Calu3 (cell line): ENCODE results near the gene MRPL51. TPM values are rescaled to one million over a fixed set of nuclear protein-coding genes. Genes with fewer than 3 reads are reported as not detected.

Experiments
- BruUV-seq: library from RNA; stranded (reverse); fragments of 400-500 nt; replicated peaks from 2 replicates; lab custom pipeline; 2021; lab: Mats Ljungman, UMichigan
- CTCF ChIA-PET: fragments of 300-600 bp; sonication (Branson Sonifier 250); formaldehyde crosslinking; loops from one replicate; lab custom pipeline; 2022; ENCODE audit warnings: antibody characterized with exemption; lab: Charles Lee
- DNase-seq: peaks from one replicate; pipeline ENCODE4 v3.0.0; 2022
- H3K27ac Mint-ChIP-seq: one replicate; pipeline ENCODE4 v1.8.0; 2022; ENCODE audit warnings: mixed read lengths; ENCODE audit not compliant: unreplicated experiment
- H3K27me3 Mint-ChIP-seq: one replicate; pipeline ENCODE4 v1.8.0; 2022; ENCODE audit warnings: mixed read lengths; ENCODE audit not compliant: unreplicated experiment
- H3K36me3 Mint-ChIP-seq: one replicate; pipeline ENCODE4 v1.8.0; 2022; ENCODE audit warnings: mild to moderate bottlenecking, moderate library complexity, mixed read lengths; ENCODE audit not compliant: insufficient read depth, unreplicated experiment
- H3K4me1 Mint-ChIP-seq: one replicate; pipeline ENCODE4 v1.8.0; 2022; ENCODE audit warnings: mild to moderate bottlenecking, low read depth, mixed read lengths; ENCODE audit not compliant: unreplicated experiment
- H3K4me3 Mint-ChIP-seq: one replicate; pipeline ENCODE4 v1.8.0; 2022; ENCODE audit warnings: mild to moderate bottlenecking, low read depth, moderate library complexity, mixed read lengths; ENCODE audit not compliant: unreplicated experiment
- H3K9me3 Mint-ChIP-seq: one replicate; pipeline ENCODE4 v1.8.0; 2022; ENCODE audit warnings: low read depth, mixed read lengths; ENCODE audit not compliant: unreplicated experiment
- intact Hi-C: fragments of 100-400 bp; cut with micrococcal nuclease; formaldehyde crosslinking; loops from one replicate; pipeline ENCODE4 v1.10.0; 2022; ENCODE audit not compliant: unreplicated experiment
- total RNA-seq: library from RNA; stranded (reverse); gene quantifications from 2 replicates; pipeline ENCODE4 v1.2.3, GENCODE V29; 2022
- TF ChIP-seq, protein P1 (sequence below): fragments of 200-600 bp; IDR thresholded peaks from one replicate; pipeline ENCODE4 v1.8.0; 2022; ENCODE audit warnings: antibody characterized with exemption; ENCODE audit not compliant: unreplicated experiment

The MRPL51 gene
- total RNA-seq, 1 experiment from 2014 or later = 220 TPM

DNA sequence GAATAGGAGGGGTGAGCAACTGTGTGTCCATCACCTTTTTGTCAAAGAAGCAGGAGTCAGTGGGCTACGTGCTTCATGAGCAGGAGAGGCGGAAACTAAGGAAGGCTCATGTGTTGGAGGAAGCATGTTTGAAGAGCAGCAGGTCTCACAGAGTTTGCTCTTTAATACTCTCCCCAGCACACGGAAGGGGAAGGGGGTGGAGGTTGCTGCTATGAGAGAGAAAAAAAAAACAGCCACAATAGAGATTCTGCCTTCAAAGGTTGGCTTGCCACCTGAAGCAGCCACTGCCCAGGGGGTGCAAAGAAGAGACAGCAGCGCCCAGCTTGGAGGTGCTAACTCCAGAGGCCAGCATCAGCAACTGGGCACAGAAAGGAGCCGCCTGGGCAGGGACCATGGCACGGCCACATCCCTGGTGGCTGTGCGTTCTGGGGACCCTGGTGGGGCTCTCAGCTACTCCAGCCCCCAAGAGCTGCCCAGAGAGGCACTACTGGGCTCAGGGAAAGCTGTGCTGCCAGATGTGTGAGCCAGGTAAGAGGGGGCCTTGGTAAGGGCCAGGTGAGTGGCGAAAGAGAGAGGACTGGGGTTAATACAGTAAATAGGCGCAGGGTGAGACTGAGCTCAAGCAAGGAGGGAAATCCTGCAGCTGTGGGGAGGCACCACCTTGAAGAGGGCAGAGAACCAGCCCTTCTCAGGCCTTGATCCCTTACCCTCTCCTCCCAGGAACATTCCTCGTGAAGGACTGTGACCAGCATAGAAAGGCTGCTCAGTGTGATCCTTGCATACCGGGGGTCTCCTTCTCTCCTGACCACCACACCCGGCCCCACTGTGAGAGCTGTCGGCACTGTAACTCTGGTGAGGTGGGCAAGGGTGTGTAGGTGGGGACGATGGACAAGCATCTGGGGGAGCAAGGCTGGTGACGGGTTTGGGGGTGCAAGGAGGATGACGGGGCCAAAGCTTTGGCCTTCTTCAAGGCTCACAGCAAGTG, 48.1 kb downstream of the MRPL51 start, which contains the start of gene CD27:
Gene CD27, plus strand, starts transcription at position 252 of the 985 bp plus-strand sequence. Its CDS starts 141 bp downstream, at position 393.
- CTCF ChIA-PET = no interaction called here
- H3K27me3 Mint-ChIP-seq = no peaks in the 10 kb centered on the region
- H3K4me1 Mint-ChIP-seq = no peaks in the 10 kb centered on the region
- no TSS peak for BruUV-seq
- TF ChIP-seq, protein P1, sequence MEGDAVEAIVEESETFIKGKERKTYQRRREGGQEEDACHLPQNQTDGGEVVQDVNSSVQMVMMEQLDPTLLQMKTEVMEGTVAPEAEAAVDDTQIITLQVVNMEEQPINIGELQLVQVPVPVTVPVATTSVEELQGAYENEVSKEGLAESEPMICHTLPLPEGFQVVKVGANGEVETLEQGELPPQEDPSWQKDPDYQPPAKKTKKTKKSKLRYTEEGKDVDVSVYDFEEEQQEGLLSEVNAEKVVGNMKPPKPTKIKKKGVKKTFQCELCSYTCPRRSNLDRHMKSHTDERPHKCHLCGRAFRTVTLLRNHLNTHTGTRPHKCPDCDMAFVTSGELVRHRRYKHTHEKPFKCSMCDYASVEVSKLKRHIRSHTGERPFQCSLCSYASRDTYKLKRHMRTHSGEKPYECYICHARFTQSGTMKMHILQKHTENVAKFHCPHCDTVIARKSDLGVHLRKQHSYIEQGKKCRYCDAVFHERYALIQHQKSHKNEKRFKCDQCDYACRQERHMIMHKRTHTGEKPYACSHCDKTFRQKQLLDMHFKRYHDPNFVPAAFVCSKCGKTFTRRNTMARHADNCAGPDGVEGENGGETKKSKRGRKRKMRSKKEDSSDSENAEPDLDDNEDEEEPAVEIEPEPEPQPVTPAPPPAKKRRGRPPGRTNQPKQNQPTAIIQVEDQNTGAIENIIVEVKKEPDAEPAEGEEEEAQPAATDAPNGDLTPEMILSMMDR = no peak
- H3K36me3 Mint-ChIP-seq = peaks cover 15% of the 10 kb centered on the region
- intact Hi-C loops = no loop called here
- H3K27ac Mint-ChIP-seq = no peak within 1 kb of the TSS
- no peak within 1 kb of the TSS for H3K4me3 Mint-ChIP-seq
- no peak for DNase-seq
- no peaks in the 10 kb centered on the region for H3K9me3 Mint-ChIP-seq

DNA sequence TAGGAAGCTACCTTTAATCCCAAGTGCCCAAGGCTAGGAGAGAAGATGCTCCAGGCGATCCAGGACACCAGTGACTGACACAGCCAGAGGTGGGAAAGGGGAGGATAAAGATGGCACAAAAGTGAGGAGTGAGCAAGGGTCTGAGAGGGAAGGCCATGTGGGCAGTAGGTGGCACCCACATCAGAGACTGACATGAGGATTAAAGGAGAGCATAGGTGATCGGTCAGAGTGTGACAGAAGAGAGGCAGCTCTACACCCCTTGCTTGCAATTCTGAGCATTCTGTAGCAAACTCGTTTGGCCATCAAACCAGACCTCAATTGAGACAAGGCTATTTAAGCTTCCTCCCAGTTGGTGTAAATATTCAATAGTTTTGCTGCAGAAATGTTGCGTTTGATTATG, 49.0 kb downstream of the MRPL51 start:
- no peaks in the 10 kb centered on the region for H3K9me3 Mint-ChIP-seq
- no peak overlapping the region for H3K27ac Mint-ChIP-seq
- H3K4me1 Mint-ChIP-seq = no peaks in the 10 kb centered on the region
- TF ChIP-seq, protein P1 = no peak
- DNase-seq = no peak
- intact Hi-C loops = no loop called here
- H3K4me3 Mint-ChIP-seq = no peak overlapping the region
- CTCF ChIA-PET = no interaction called here
- BruUV-seq = no TSS peak
- H3K36me3 Mint-ChIP-seq = peaks cover 15% of the 10 kb centered on the region
- no peaks in the 10 kb centered on the region for H3K27me3 Mint-ChIP-seq

DNA sequence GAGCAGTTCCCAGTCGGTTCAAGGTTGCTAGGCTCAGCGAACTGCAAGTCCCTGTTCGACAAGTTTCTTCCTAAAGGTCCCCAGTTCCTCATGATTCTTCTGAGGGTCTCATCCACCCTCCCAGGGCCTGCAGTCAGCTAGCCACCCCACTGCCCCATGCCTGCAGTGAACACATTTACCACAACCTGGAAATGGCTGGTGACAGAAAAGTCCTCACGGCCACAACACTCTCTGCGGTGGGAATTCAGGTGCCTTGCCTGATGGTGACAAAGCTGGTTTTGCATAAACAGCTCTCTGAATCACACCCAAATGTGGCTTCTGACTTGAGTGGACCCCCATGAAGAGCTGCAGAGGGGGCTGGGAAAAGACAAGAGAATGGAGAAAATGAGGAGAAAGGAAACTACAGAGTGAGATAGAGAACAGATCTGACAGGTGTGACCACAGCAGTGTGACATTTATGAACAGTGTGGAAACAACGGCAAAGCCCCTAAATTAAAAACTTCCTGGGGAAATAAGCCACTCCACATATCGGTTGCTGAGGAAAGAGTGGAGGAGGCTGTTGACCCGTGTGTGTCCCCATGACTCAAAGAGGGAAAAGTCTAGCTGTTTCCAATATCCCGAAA, 49.6 kb downstream of the MRPL51 start:
- Mint-ChIP-seq H3K4me1 (no peaks in the 10 kb centered on the region), H3K9me3 (no peaks in the 10 kb centered on the region), H3K27me3 (no peaks in the 10 kb centered on the region), H3K27ac (no peak overlapping the region), H3K36me3 (peaks cover 15% of the 10 kb centered on the region), H3K4me3 (no peak overlapping the region)
- BruUV-seq = no TSS peak
- intact Hi-C loops = no loop called here
- DNase-seq = no peak
- CTCF ChIA-PET = interaction anchor here (1.1 kb wide), 1 partner anchor 14 kb away, joined by 4 read pairs; no protein-coding TSS in a partner anchor
- TF ChIP-seq, protein P1 = no peak

DNA sequence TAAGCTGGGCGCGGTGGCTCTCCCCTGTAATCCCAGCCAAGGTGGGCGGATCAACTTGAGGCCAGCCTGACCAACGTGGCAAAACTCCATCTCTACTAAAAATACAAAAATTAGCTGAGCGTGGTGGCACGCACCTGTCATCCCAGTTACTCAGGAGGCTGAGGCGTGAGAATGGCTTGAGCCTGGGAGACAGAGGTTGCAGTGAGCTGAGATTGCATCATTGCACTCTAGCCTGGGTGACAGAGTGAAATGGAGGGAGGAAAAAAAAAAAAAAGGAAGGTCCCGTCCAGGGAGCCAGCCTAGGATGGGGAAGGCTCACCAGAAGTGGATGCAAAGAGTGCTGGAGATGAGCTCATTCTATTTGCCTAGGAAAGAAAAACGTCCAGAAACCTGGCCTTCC, 50.2 kb downstream of the MRPL51 start:
- peaks cover 10% of the 10 kb centered on the region for H3K36me3 Mint-ChIP-seq
- H3K27me3 Mint-ChIP-seq = no peaks in the 10 kb centered on the region
- H3K4me3 Mint-ChIP-seq = no peak overlapping the region
- H3K27ac Mint-ChIP-seq = no peak overlapping the region
- no peak for DNase-seq
- intact Hi-C loops = no loop called here
- no TSS peak for BruUV-seq
- TF ChIP-seq, protein P1 = no peak
- no peaks in the 10 kb centered on the region for H3K9me3 Mint-ChIP-seq
- H3K4me1 Mint-ChIP-seq = no peaks in the 10 kb centered on the region
- CTCF ChIA-PET = interaction anchor here (1.1 kb wide), 1 partner anchor 14 kb away, joined by 4 read pairs; no protein-coding TSS in a partner anchor

Other genes with a start within 250 kb of the MRPL51 start
- gene PLEKHG6, start 182.6 kb downstream of the MRPL51 start, total RNA-seq = 25.1 and 32.3 TPM in 2 replicates
- gene TNFRSF1A, start 151.2 kb downstream of the MRPL51 start, total RNA-seq = 76.7 and 79.3 TPM in 2 replicates
- 36.5 and 53.5 TPM in 2 replicates for gene SCNN1A, start 117.7 kb downstream of the MRPL51 start, total RNA-seq
- 165 and 167 TPM in 2 replicates for gene LTBR, start 109.1 kb downstream of the MRPL51 start, total RNA-seq
- gene CD27, start 48.3 kb downstream of the MRPL51 start, total RNA-seq = not detected in 2 replicates
- 28.0 and 32.7 TPM in 2 replicates for gene TAPBPL, start 41.2 kb downstream of the MRPL51 start, total RNA-seq
- 5.0 and 7.4 TPM in 2 replicates for gene VAMP1, start 22.6 kb downstream of the MRPL51 start, total RNA-seq
- gene NCAPD2, start 840 bp upstream of the MRPL51 start, total RNA-seq = 78.0 and 94.7 TPM in 2 replicates
- gene GAPDH, start 41.3 kb upstream of the MRPL51 start, total RNA-seq = 2,412 and 2,552 TPM in 2 replicates
- 0.76 and 1.0 TPM in 2 replicates for gene IFFO1, start 62.8 kb upstream of the MRPL51 start, total RNA-seq
- 86.1 and 88.5 TPM in 2 replicates for gene NOP2, start 75.0 kb upstream of the MRPL51 start, total RNA-seq
- gene CHD4, start 114.1 kb upstream of the MRPL51 start, total RNA-seq = 164 and 165 TPM in 2 replicates
- gene LPAR5, start 142.7 kb upstream of the MRPL51 start, total RNA-seq = 2.5 and 3.2 TPM in 2 replicates
- gene ACRBP, start 154.2 kb upstream of the MRPL51 start, total RNA-seq = 2.9 and 4.1 TPM in 2 replicates
- gene ING4, start 169.9 kb upstream of the MRPL51 start, total RNA-seq = 24.9 and 26.6 TPM in 2 replicates
- gene ZNF384, start 196.1 kb upstream of the MRPL51 start, total RNA-seq = 64.9 and 68.5 TPM in 2 replicates
- not detected in 2 replicates for gene PIANP, start 207.6 kb upstream of the MRPL51 start, total RNA-seq
- gene COPS7A, start 230.8 kb upstream of the MRPL51 start, total RNA-seq = 47.3 and 55.3 TPM in 2 replicates